PFSK-1 (cell line): ENCODE data around the gene RFX3.

ENCODE experiments used
- FOXP2 ChIP-seq: optimal IDR thresholded peaks from 2 replicates; pipeline ENCODE3; 2011; ENCODE audit warnings: borderline replicate concordance, control low read depth, inconsistent platforms; ENCODE audit not compliant: insufficient read depth; ENCODE audit errors: extremely low read length, extremely low read depth
- POLR2AphosphoS5 ChIP-seq: IDR thresholded peaks from 2 replicates; pipeline ENCODE4 v1.6.1; 2012; ENCODE audit warnings: low read depth, mild to moderate bottlenecking, control low read depth, low read length, moderate library complexity
- SIN3A ChIP-seq: IDR thresholded peaks from 2 replicates; pipeline ENCODE4 v1.6.1; 2012; ENCODE audit warnings: mild to moderate bottlenecking, low read length, moderate library complexity, borderline replicate concordance; ENCODE audit not compliant: insufficient read depth
- TAF1 ChIP-seq: IDR thresholded peaks from 2 replicates; pipeline ENCODE4 v1.6.1; 2012; ENCODE audit warnings: low read length, control low read depth, borderline replicate concordance; ENCODE audit not compliant: insufficient read depth
- TF ChIP-seq, protein P1 (sequence below), 2 experiments: IDR thresholded peaks; 2 replicates each; pipeline versions ENCODE4 v1.6.1 to v1.8.0; 2011 to 2012; ENCODE audit warnings: low read depth in 2 of 2, low read length in 2 of 2, control low read depth in 1 of 2, inconsistent platforms in 1 of 2, mild to moderate bottlenecking in 1 of 2, moderate library complexity in 1 of 2; ENCODE audit not compliant: insufficient read depth in 1 of 2

DNA sequence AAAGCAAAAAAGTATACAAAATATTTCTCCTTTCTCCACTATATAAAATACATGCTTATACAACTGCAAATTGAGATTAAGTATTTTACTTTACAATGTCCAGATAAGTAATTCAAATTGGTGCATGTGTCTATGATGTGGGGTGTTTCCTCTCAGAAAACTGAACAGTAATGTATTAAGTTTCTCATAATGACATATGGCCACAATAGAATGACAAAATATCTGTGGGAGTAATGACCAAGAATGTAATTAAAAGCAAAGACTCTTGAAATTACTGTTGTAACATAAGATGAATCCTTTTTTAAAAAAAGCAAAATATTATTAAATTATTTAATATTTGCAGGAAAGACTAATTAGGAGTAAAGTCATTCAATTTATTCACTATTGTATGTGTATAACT, 155.1 kb downstream of the RFX3 start:
- TF ChIP-seq POLR2AphosphoS5 (no peak), TAF1 (no peak), SIN3A (no peak), FOXP2 (no peak)
- TF ChIP-seq, protein P1, sequence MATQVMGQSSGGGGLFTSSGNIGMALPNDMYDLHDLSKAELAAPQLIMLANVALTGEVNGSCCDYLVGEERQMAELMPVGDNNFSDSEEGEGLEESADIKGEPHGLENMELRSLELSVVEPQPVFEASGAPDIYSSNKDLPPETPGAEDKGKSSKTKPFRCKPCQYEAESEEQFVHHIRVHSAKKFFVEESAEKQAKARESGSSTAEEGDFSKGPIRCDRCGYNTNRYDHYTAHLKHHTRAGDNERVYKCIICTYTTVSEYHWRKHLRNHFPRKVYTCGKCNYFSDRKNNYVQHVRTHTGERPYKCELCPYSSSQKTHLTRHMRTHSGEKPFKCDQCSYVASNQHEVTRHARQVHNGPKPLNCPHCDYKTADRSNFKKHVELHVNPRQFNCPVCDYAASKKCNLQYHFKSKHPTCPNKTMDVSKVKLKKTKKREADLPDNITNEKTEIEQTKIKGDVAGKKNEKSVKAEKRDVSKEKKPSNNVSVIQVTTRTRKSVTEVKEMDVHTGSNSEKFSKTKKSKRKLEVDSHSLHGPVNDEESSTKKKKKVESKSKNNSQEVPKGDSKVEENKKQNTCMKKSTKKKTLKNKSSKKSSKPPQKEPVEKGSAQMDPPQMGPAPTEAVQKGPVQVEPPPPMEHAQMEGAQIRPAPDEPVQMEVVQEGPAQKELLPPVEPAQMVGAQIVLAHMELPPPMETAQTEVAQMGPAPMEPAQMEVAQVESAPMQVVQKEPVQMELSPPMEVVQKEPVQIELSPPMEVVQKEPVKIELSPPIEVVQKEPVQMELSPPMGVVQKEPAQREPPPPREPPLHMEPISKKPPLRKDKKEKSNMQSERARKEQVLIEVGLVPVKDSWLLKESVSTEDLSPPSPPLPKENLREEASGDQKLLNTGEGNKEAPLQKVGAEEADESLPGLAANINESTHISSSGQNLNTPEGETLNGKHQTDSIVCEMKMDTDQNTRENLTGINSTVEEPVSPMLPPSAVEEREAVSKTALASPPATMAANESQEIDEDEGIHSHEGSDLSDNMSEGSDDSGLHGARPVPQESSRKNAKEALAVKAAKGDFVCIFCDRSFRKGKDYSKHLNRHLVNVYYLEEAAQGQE (IDR thresholded peaks at IDR 0.05; ENCODE audit: insufficient read depth in 1 of 2, low read depth in 2 of 2, low read length in 2 of 2): no peak
